A549 (cell line): ENCODE results near the gene PPP1R1B.

ENCODE experiments used
- BCL3 ChIP-seq: fragments of >200 bp; sonication (Bioruptor Twin); formaldehyde crosslinking; IDR thresholded peaks from 3 replicates; pipeline ENCODE4 v1.6.1; 2016
- CEBPB ChIP-seq, 2 experiments: fragments of >200 bp in 1 of 2; sonication (Bioruptor Twin) in 1 of 2; formaldehyde crosslinking in 1 of 2; IDR thresholded peaks; 2 replicates each; pipeline ENCODE4 v1.6.1; 2012 to 2016
- EP300 ChIP-seq, 2 experiments: fragments of >200 bp; sonication (Bioruptor Twin); formaldehyde crosslinking; IDR thresholded peaks; 2 replicates in 1 of 2; 3 replicates in 1 of 2; pipeline ENCODE4 v1.6.1; 2016 to 2017
- ESRRA ChIP-seq: fragments of 150-350 bp; IDR thresholded peaks from 2 replicates; pipeline ENCODE4 v1.6.1; 2014; ENCODE audit warnings: mild to moderate bottlenecking, low read length, borderline replicate concordance
- FOSL2 ChIP-seq, 2 experiments: fragments of 450-650 bp in 1 of 2; fragments of >200 bp in 1 of 2; sonication (Bioruptor Twin) in 1 of 2; formaldehyde crosslinking; IDR thresholded peaks; 2 replicates each; pipeline versions ENCODE4 v1.5.0 to v1.6.1; 2016 to 2020; ENCODE audit warnings: mild to moderate bottlenecking in 1 of 2, moderate library complexity in 1 of 2
- MAX ChIP-seq: IDR thresholded peaks from 2 replicates; pipeline ENCODE4 v1.6.1; 2012
- PBX3 ChIP-seq: IDR thresholded peaks from 2 replicates; pipeline ENCODE4 v1.6.1; 2012
- POLR2A ChIP-seq: IDR thresholded peaks from 2 replicates; pipeline ENCODE4 v1.6.1; 2012; ENCODE audit warnings: mild to moderate bottlenecking, low read length
- RAD21 ChIP-seq, 2 experiments: fragments of >200 bp in 1 of 2; sonication (Bioruptor Twin) in 1 of 2; formaldehyde crosslinking in 1 of 2; IDR thresholded peaks in 1 of 2; conservative IDR thresholded peaks in 1 of 2; 2 replicates in 1 of 2; 3 replicates in 1 of 2; pipeline ENCODE4 v1.6.1; 2012 to 2018; ENCODE audit warnings: inconsistent platforms in 1 of 2
- RCOR1 ChIP-seq: fragments of 150-350 bp; IDR thresholded peaks from 2 replicates; pipeline ENCODE4 v1.6.1; 2014; ENCODE audit warnings: antibody characterized with exemption, low read length, low read depth
- REST ChIP-seq: fragments of 200-600 bp; sonication (generic); IDR thresholded peaks from 2 replicates; pipeline ENCODE4 v1.6.1; 2016; ENCODE audit warnings: antibody characterized with exemption, mild to moderate bottlenecking, moderate library complexity
- TF ChIP-seq, protein P1 (sequence below): fragments of >200 bp; sonication (Bioruptor Twin); formaldehyde crosslinking; IDR thresholded peaks from 3 replicates; pipeline ENCODE4 v1.5.1; 2016

- TF ChIP-seq RCOR1 (no peak), EP300 (IDR thresholded peaks at IDR 0.05) (no peak), REST (no peak), POLR2A (no peak), PBX3 (no peak), MAX (no peak), CEBPB (IDR thresholded peaks at IDR 0.05) (no peak), ESRRA (no peak), RAD21 (conservative IDR thresholded peaks at IDR 0.05 in 1 of 2, IDR thresholded peaks at IDR 0.05 in 1 of 2) (no peak), BCL3 (no peak), FOSL2 (IDR thresholded peaks at IDR 0.05) (no peak), FOSL2 (CRISPR knock-in tag; IDR thresholded peaks at IDR 0.05) (no peak)
- TF ChIP-seq, protein P1, sequence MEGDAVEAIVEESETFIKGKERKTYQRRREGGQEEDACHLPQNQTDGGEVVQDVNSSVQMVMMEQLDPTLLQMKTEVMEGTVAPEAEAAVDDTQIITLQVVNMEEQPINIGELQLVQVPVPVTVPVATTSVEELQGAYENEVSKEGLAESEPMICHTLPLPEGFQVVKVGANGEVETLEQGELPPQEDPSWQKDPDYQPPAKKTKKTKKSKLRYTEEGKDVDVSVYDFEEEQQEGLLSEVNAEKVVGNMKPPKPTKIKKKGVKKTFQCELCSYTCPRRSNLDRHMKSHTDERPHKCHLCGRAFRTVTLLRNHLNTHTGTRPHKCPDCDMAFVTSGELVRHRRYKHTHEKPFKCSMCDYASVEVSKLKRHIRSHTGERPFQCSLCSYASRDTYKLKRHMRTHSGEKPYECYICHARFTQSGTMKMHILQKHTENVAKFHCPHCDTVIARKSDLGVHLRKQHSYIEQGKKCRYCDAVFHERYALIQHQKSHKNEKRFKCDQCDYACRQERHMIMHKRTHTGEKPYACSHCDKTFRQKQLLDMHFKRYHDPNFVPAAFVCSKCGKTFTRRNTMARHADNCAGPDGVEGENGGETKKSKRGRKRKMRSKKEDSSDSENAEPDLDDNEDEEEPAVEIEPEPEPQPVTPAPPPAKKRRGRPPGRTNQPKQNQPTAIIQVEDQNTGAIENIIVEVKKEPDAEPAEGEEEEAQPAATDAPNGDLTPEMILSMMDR: no peak
Observed at GRCh38 chr17:39675390-39676082, 48.8 kb downstream of the PPP1R1B start.
